Testis (tissue), 2 donors: ENCODE results near the gene PLOD2.

ENCODE experiments used
- CTCF ChIP-seq, 3 experiments: fragments of 450-650 bp in 2 of 3; fragments of 200-600 bp in 1 of 3; sonication (generic) in 1 of 3; IDR thresholded peaks; one replicate each; pipeline ENCODE4 v1.5.1; 2016 to 2019; ENCODE audit warnings: antibody characterized with exemption in 3 of 3, mild to moderate bottlenecking in 2 of 3, moderate library complexity in 1 of 3
- POLR2A ChIP-seq: fragments of 450-650 bp; IDR thresholded peaks from one replicate; pipeline ENCODE4 v1.6.1; 2017; ENCODE audit warnings: antibody characterized with exemption, mild to moderate bottlenecking, moderate library complexity

GRCh38 chr3:146086211-146086610, 74.8 kb downstream of the PLOD2 start:
- no peak for TF ChIP-seq CTCF (IDR thresholded peaks at IDR 0.05)
- TF ChIP-seq POLR2A: no peak
